ENCODE results near the gene SLC39A11.

DNA sequence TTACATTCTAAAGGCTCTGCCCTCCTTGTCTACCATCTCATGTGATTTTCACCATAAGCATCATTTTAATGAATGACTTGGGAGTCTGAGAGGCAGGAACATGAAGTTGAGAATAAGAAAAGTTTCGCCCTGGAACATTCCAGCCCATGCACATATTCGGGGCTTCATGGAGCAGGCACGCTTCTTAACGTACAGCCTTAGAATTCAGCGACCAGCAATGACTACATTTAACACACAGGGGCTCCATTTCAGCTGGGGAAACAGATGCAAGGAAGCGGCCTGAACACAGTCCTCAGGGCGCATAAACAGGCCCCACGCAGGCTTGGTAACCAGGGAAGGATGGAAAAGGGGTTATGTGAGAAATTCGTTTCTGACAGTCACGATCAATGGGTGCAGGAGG, 357.4 kb downstream of the SLC39A11 start:
- TF ChIP-seq, protein P1, sequence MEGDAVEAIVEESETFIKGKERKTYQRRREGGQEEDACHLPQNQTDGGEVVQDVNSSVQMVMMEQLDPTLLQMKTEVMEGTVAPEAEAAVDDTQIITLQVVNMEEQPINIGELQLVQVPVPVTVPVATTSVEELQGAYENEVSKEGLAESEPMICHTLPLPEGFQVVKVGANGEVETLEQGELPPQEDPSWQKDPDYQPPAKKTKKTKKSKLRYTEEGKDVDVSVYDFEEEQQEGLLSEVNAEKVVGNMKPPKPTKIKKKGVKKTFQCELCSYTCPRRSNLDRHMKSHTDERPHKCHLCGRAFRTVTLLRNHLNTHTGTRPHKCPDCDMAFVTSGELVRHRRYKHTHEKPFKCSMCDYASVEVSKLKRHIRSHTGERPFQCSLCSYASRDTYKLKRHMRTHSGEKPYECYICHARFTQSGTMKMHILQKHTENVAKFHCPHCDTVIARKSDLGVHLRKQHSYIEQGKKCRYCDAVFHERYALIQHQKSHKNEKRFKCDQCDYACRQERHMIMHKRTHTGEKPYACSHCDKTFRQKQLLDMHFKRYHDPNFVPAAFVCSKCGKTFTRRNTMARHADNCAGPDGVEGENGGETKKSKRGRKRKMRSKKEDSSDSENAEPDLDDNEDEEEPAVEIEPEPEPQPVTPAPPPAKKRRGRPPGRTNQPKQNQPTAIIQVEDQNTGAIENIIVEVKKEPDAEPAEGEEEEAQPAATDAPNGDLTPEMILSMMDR (IDR thresholded peaks at IDR 0.05) = no peak
- TF ChIP-seq POLR2A (IDR thresholded peaks at IDR 0.05) = no peak

Measured in body of pancreas (tissue), 4 donors.